Astrocyte of the cerebellum (primary cell): ENCODE data around the gene PRUNE1.
A peak's percentile ranks its signal among the peaks of the same experiment; 100 is the strongest.

Experiments
- DNase-seq: peaks from one replicate; pipeline ENCODE4 v3.0.0-alpha.2; 2011; ENCODE audit warnings: low read depth
- H3K4me3 ChIP-seq: 2 replicates; pipeline ENCODE4 v1.5.1; 2011; ENCODE audit warnings: mild to moderate bottlenecking, low read depth, low read length, moderate library complexity
- CTCF ChIP-seq: IDR thresholded peaks from 2 replicates; pipeline ENCODE4 v1.5.1; 2012; ENCODE audit warnings: low read length, low read depth, moderate library complexity, mild to moderate bottlenecking; ENCODE audit errors: missing control alignments
- in situ Hi-C: cut with HindIII; loops from 2 replicates; pipeline ENCODE4 v1.10.0; 2017; ENCODE audit warnings: low sequenced_read_pairs

Gene PRUNE1

GRCh38 chr1:151054971-151055547 is 46.8 kb downstream of the PRUNE1 start:
- no peak overlapping the region for H3K4me3 ChIP-seq
- no peak for DNase-seq
- in situ Hi-C loops: no loop called here
- TF ChIP-seq CTCF: no peak

GRCh38 chr1:151055581-151055980 is 47.3 kb downstream of the PRUNE1 start:
- no peak for DNase-seq
- in situ Hi-C loops: no loop called here
- no peak overlapping the region for H3K4me3 ChIP-seq
- TF ChIP-seq CTCF: no peak

- DNase-seq: no peak
- no peak overlapping the region for H3K4me3 ChIP-seq
- in situ Hi-C loops: no loop called here
Observed at GRCh38 chr1:151056149-151056548, 47.9 kb downstream of the PRUNE1 start.

GRCh38 chr1:151058692-151059091 is 50.4 kb downstream of the PRUNE1 start:
- peak overlapping the region; percentile 94 for H3K4me3 ChIP-seq
- in situ Hi-C loops: no loop called here
- TF ChIP-seq CTCF: no peak
- no peak for DNase-seq

More at GRCh38 chr1:151056149-151056548, 47.9 kb downstream of the PRUNE1 start:
- no peak for TF ChIP-seq CTCF

GRCh38 chr1:151059109-151060006 is 51.1 kb downstream of the PRUNE1 start, which contains the start of gene CDC42SE1:
Gene CDC42SE1, minus strand, starts transcription at chr1:151059622. Its CDS starts 3,892 bp downstream, at chr1:151055730.
- in situ Hi-C loops: no loop called here
- TF ChIP-seq CTCF: peak; percentile 79
- DNase-seq: peak; percentile 50
- H3K4me3 ChIP-seq: peak within 1 kb of the TSS; percentile 94

- no peak for DNase-seq
Observed at GRCh38 chr1:151060007-151060656, 51.9 kb downstream of the PRUNE1 start, which contains the start of gene MLLT11. Gene MLLT11, plus strand, starts transcription at chr1:151060397. Its CDS starts 6,828 bp downstream, at chr1:151067225.

More at GRCh38 chr1:151060007-151060656, 51.9 kb downstream of the PRUNE1 start, which contains the start of gene MLLT11:
- in situ Hi-C loops: no loop called here
- peak within 1 kb of the TSS; percentile 94 for H3K4me3 ChIP-seq
- no peak for TF ChIP-seq CTCF
